Measurements from ENCODE around the gene RPS19. TPM values are rescaled to one million over a fixed set of nuclear protein-coding genes. Genes with fewer than 3 reads are reported as not detected.

Gene RPS19
- total RNA-seq, 1 donor from 2014 or later, result 1,736 TPM

DNA sequence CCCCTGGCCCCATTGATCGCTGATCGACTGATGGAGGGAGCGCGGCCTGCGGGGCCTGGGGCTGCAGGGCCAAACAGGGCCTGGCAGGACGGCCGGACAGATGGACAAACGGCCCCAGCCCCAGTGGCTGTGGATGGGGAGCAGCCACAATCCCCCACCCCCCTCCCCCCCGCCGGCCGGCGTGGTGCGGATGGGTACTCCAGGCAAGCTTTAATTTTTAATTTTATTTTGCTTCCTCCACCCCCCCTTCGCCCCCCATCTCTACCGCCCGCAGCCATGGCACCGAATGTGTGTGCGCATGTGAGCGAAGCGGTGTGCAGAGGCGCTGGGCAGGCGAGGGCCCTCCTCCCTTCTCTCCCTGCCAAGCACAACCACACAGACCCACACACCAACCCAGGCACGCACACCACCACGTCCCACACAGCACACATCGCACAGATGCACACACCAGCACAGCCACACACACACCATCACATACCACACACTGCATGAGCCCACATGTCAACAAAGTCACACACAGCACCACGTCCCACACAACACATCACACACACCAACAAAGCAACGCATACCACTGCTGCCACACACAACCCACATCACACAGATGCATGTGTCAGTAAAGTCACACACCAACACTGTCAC lies 55.8 kb downstream of the RPS19 start:
- DNase-seq, result no peak
- ATAC-seq, result no peak
- no peaks in the 10 kb centered on the region for H3K9me3 ChIP-seq
- H3K4me3 ChIP-seq, result no peak overlapping the region
- peaks cover 62% of the 10 kb centered on the region for H3K27me3 ChIP-seq (ENCODE audit: low read depth)
- intact Hi-C loops (cut with DNase I), result no loop called here
- TF ChIP-seq, protein P1, sequence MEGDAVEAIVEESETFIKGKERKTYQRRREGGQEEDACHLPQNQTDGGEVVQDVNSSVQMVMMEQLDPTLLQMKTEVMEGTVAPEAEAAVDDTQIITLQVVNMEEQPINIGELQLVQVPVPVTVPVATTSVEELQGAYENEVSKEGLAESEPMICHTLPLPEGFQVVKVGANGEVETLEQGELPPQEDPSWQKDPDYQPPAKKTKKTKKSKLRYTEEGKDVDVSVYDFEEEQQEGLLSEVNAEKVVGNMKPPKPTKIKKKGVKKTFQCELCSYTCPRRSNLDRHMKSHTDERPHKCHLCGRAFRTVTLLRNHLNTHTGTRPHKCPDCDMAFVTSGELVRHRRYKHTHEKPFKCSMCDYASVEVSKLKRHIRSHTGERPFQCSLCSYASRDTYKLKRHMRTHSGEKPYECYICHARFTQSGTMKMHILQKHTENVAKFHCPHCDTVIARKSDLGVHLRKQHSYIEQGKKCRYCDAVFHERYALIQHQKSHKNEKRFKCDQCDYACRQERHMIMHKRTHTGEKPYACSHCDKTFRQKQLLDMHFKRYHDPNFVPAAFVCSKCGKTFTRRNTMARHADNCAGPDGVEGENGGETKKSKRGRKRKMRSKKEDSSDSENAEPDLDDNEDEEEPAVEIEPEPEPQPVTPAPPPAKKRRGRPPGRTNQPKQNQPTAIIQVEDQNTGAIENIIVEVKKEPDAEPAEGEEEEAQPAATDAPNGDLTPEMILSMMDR (IDR thresholded peaks at IDR 0.05), result no peak
- H3K27ac ChIP-seq, result no peak overlapping the region
- no peaks in the 10 kb centered on the region for H3K36me3 ChIP-seq
- no peaks in the 10 kb centered on the region for H3K4me1 ChIP-seq

DNA sequence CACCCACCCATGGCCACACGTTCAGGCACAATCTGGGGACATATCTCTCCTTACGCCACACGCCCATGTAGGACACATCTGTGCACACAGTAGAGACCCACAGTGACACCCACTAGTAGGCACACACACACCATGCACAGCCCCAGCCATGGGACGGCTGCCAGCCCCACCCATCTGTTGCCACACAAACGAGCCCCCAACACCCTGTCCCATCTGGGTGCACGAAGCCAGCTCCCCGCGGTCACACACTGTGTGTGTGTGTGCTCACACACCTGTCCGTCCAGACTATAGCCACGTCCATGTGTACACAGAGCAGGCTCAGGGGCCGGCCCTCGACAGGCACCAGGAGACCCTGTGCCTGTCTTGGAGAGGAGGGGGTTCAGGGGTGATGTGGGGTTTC lies 57.6 kb downstream of the RPS19 start:
- no peaks in the 10 kb centered on the region for H3K4me1 ChIP-seq
- intact Hi-C loops (cut with DNase I), result no loop called here
- DNase-seq (peak; percentile 34), ATAC-seq (no peak)
- H3K27ac ChIP-seq, result no peak overlapping the region
- no peak overlapping the region for H3K4me3 ChIP-seq
- H3K27me3 ChIP-seq (ENCODE audit: low read depth), result peaks cover 72% of the 10 kb centered on the region
- TF ChIP-seq, protein P1 (IDR thresholded peaks at IDR 0.05), result no peak
- no peaks in the 10 kb centered on the region for H3K36me3 ChIP-seq
- no peaks in the 10 kb centered on the region for H3K9me3 ChIP-seq

DNA sequence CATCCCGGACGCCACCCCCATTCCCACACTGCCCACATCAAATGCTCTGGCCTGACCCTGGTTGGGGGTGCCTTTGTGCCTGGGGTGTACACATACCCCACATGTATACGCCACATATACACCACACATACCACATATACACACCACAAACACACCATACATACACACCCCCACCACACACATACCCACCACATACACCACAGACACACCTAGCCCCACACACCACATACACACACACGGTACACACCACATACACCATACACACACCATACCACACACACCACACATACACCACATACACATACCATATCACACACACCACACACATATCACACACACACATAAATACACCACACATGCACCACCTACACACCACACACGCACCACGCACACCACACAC lies 58.0 kb downstream of the RPS19 start:
- H3K36me3 ChIP-seq, result no peaks in the 10 kb centered on the region
- DNase-seq, result no peak
- H3K4me3 ChIP-seq, result no peak overlapping the region
- no peaks in the 10 kb centered on the region for H3K4me1 ChIP-seq
- H3K9me3 ChIP-seq, result no peaks in the 10 kb centered on the region
- TF ChIP-seq, protein P1 (IDR thresholded peaks at IDR 0.05), result no peak
- no peak overlapping the region for H3K27ac ChIP-seq
- intact Hi-C loops (cut with DNase I), result no loop called here
- no peak for ATAC-seq
- peaks cover 73% of the 10 kb centered on the region for H3K27me3 ChIP-seq (ENCODE audit: low read depth)

DNA sequence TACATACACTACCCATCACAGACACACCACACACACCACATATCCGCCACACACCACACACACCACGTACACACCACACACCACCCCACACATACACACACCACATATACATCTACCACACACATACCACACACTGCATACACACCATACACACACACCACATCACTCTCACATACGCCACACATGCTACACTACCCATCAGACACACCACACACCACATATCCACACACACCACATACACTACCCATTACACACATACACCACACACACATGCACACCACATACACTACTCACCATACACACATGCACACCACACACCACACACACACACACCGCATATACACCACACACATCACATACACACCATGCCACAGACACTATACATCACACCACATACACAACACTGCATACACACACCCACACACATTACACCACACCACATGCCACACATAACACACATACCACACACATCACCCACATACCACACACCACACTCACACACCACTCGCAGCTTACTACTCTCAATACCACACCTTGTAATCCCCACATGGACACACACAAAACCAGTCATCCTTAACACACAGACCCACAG lies 58.7 kb downstream of the RPS19 start:
- no peak for ATAC-seq
- TF ChIP-seq, protein P1 (IDR thresholded peaks at IDR 0.05), result no peak

DNA sequence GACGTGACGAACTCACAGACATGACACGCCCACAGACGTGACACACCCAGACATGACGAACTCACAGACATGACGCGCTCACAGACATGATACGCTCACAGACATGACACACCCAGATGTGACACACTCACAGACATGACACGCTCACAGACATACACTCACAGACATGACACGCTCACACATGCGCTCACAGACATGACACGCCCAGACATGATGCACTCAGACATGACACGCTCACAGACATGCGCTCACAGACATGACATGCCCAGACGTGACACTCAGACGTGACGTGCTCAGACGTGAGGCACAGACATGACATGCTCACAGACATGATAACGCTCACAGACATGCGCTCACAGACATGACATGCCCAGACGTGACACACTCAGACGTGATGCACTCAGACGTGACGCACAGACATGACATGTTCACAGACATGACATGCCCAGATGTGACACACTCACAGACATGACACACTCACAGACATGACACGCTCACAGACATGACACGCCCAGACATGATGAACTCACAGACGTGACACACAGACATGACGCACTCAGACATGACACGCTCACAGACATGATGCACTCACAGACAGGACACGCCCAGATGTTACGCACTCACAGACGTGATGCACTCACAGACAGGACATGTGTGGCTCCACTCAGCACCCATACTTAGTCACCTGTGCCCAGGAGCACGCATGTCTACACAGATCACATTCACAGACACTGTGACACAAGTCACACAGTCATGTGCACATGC lies 60.1 kb downstream of the RPS19 start:
- no peak overlapping the region for H3K4me3 ChIP-seq
- H3K27ac ChIP-seq, result no peak overlapping the region
- no peak for ATAC-seq
- H3K27me3 ChIP-seq (ENCODE audit: low read depth), result peaks cover 76% of the 10 kb centered on the region
- no peaks in the 10 kb centered on the region for H3K4me1 ChIP-seq
- H3K36me3 ChIP-seq, result no peaks in the 10 kb centered on the region
- TF ChIP-seq, protein P1 (IDR thresholded peaks at IDR 0.05), result no peak
- no peaks in the 10 kb centered on the region for H3K9me3 ChIP-seq
- DNase-seq, result no peak
- intact Hi-C loops (cut with DNase I), result no loop called here

More for the DNA sequence above, 58.7 kb downstream of the RPS19 start:
- Histone ChIP-seq H3K27me3 (ENCODE audit: low read depth) (peaks cover 70% of the 10 kb centered on the region), H3K27ac (no peak overlapping the region), H3K36me3 (no peaks in the 10 kb centered on the region), H3K4me3 (no peak overlapping the region), H3K9me3 (no peaks in the 10 kb centered on the region), H3K4me1 (no peaks in the 10 kb centered on the region)
- intact Hi-C loops (cut with DNase I), result no loop called here
- no peak for DNase-seq
